Stomach (tissue), 19 donors: ENCODE data around the gene TDRD12. TPM values are rescaled to one million over a fixed set of nuclear protein-coding genes. Genes with fewer than 3 reads are reported as not detected.

Source experiments
- DNase-seq, 2 donors: peaks; one replicate each; pipeline versions ENCODE4 v3.0.0 to v3.0.0-alpha.2; 2013 to 2019
- H3K27ac ChIP-seq, 5 donors: fragments of 200-600 bp in 4 of 5; sonication (generic) in 4 of 5; one replicate each; pipeline ENCODE4 v1.5.1; 2013 to 2019; ENCODE audit warnings: mild to moderate bottlenecking in 1 of 5, moderate library complexity in 1 of 5
- H3K27me3 ChIP-seq, 3 donors: fragments of 200-600 bp; sonication (generic); one replicate each; pipeline ENCODE4 v1.5.1; 2017 to 2019; ENCODE audit warnings: mixed run types in 1 of 3
- H3K36me3 ChIP-seq, 4 donors: fragments of 200-600 bp; sonication (generic); 1 replicate in 3 of 4; 2 replicates in 1 of 4; pipeline ENCODE4 v1.5.1; 2016 to 2019
- H3K4me1 ChIP-seq, 4 donors: fragments of 200-600 bp; sonication (generic); one replicate each; pipeline ENCODE4 v1.5.1; 2016 to 2019
- H3K4me3 ChIP-seq, 4 donors: fragments of 200-600 bp; sonication (generic) in 3 of 4; one replicate each; pipeline ENCODE4 v1.5.1; 2016 to 2019; ENCODE audit warnings: mild to moderate bottlenecking in 1 of 4
- H3K9me3 ChIP-seq, 4 donors: fragments of 200-600 bp; sonication (generic); one replicate each; pipeline ENCODE4 v1.5.1; 2016 to 2019
- CTCF ChIP-seq, 7 experiments: fragments of 450-650 bp in 4 of 7; fragments of 200-600 bp in 3 of 7; sonication (generic) in 3 of 7; IDR thresholded peaks; one replicate each; pipeline ENCODE4 v1.5.1; 2016 to 2019; ENCODE audit warnings: antibody characterized with exemption in 7 of 7, control low read depth in 2 of 7, mild to moderate bottlenecking in 1 of 7
- EP300 ChIP-seq: sonication (generic); formaldehyde crosslinking; IDR thresholded peaks from one replicate; pipeline ENCODE4 v1.6.1; 2017; ENCODE audit warnings: antibody characterized with exemption
- POLR2A ChIP-seq, 4 donors: fragments of 450-650 bp; IDR thresholded peaks; one replicate each; pipeline ENCODE4 v1.6.1; 2016; ENCODE audit warnings: antibody characterized with exemption in 4 of 4, control low read depth in 2 of 4, mild to moderate bottlenecking in 1 of 4, moderate library complexity in 1 of 4
- POLR2AphosphoS5 ChIP-seq, 3 donors: sonication (generic); formaldehyde crosslinking; IDR thresholded peaks; one replicate each; pipeline ENCODE4 v1.6.1; 2016; ENCODE audit warnings: antibody characterized with exemption in 3 of 3
- WGBS, 5 donors: extraction: QIAGEN DNeasy Blood & Tissue Kit in 3 of 5; methylation state at CpG; one replicate each; pipeline versions ENCODE4 v1.1.5 to v1.1.7; 2013 to 2018; 5-methylcytosine and 5-hydroxymethylcytosine counted together
- intact Hi-C: fragments of 100-400 bp; cut with DNase I; formaldehyde crosslinking; loops from one replicate; pipeline ENCODE4 v1.15.1; 2023; ENCODE audit warnings: low total_unique reads
- long read RNA-seq, 10 donors: transcript quantifications; one replicate each; lab custom pipeline, GENCODE V29; 2026
- polyA plus RNA-seq, 3 donors: library from polyadenylated mRNA; stranded (reverse); fragments of 200-250 nt; gene quantifications; one replicate each; pipeline ENCODE4 v1.2.3, GENCODE V29; 2013
- total RNA-seq, 5 donors: library from RNA; depleted of rRNA; stranded (reverse); fragments of >200 nt; gene quantifications; one replicate each; pipeline versions ENCODE4 v1.1.0 to v1.2.3, GENCODE V29; 2014 to 2016
- donor health status: healthy with polysubstance abuse.
- donor health status: Bipolar disorder and iron deficiency.
- donor health status: healthy.

The TDRD12 gene
- under 1 TPM in 1 of 5 donors, not detected in 4; 0.73 TPM for total RNA-seq
- under 1 TPM in 1 of 3 donors, not detected in 2; 0.03 TPM for polyA plus RNA-seq
- long read RNA-seq, donor 1, result 0 reads
- long read RNA-seq, donor 2, result 0 reads
- long read RNA-seq, donor 3, result 0 reads
- long read RNA-seq, donor 4, result 0 reads
- long read RNA-seq, donor 5, result 0 reads
- long read RNA-seq, donor 6, result 0 reads
- long read RNA-seq, donor 7, result 0 reads
- long read RNA-seq, donor 8, result 0 reads
- long read RNA-seq, donor 9, result 0 reads
- long read RNA-seq, donor 10, result 0 reads

GRCh38 chr19:32719611-32720059 lies at the start of gene TDRD12:
TSS of gene TDRD12 (plus strand) at chr19:32719767. CDS start at chr19:32720073, 306 bp downstream.
- intact Hi-C loops, result no loop called here
- no peak for TF ChIP-seq CTCF (IDR thresholded peaks at IDR 0.05)
- no peak for TF ChIP-seq EP300
- TF ChIP-seq POLR2A (IDR thresholded peaks at IDR 0.05), result no peak
- no peak for TF ChIP-seq POLR2AphosphoS5 (IDR thresholded peaks at IDR 0.05)
- no peak for DNase-seq

GRCh38 chr19:32671883-32672593 lies 47.5 kb upstream of the TDRD12 start:
- intact Hi-C loops, result no loop called here
- Histone ChIP-seq H3K9me3 (no peaks in the 10 kb centered on the region), H3K27me3 (peaks cover 0 to 16% (median 13%) of the 10 kb centered on the region in 3 donors), H3K27ac (no peak overlapping the region), H3K36me3 (peaks cover 0 to 5% (median 2%) of the 10 kb centered on the region in 4 donors), H3K4me1 (peaks cover 36 to 66% (median 50%) of the 10 kb centered on the region in 4 donors), H3K4me3 (no peak overlapping the region)
- 66 to 82% (median 78%) methylated on average over 14 of the region's 14 CpGs for WGBS, 5 donors
- DNase-seq, result no peak
- no peak for TF ChIP-seq POLR2A (IDR thresholded peaks at IDR 0.05)

More at GRCh38 chr19:32719611-32720059, at the start of gene TDRD12:
- Histone ChIP-seq H3K27ac (no peak within 1 kb of the TSS), H3K4me1 (peaks cover 0 to 17% (median 4%) of the 10 kb centered on the region in 4 donors), H3K27me3 (no peaks in the 10 kb centered on the region), H3K36me3 (peaks cover 1 to 17% (median 10%) of the 10 kb centered on the region in 4 donors), H3K9me3 (no peaks in the 10 kb centered on the region), H3K4me3 (no peak within 1 kb of the TSS)
- WGBS, 5 donors, result 88 to 93% (median 90%) methylated on average over 27 to 44 of the region's 44 CpGs

- Histone ChIP-seq H3K9me3 (no peaks in the 10 kb centered on the region), H3K36me3 (no peaks in the 10 kb centered on the region), H3K4me3 (no peak overlapping the region), H3K4me1 (peaks cover 39 to 68% (median 54%) of the 10 kb centered on the region in 4 donors), H3K27me3 (peaks cover 0 to 24% (median 19%) of the 10 kb centered on the region in 3 donors), H3K27ac (no peak overlapping the region)
- intact Hi-C loops, result no loop called here
- TF ChIP-seq CTCF (IDR thresholded peaks at IDR 0.05) (no peak), POLR2A (IDR thresholded peaks at IDR 0.05) (no peak), EP300 (no peak), POLR2AphosphoS5 (IDR thresholded peaks at IDR 0.05) (no peak)
- 61 to 92% (median 83%) methylated on average over 3 of the region's 3 CpGs for WGBS, 5 donors
- DNase-seq, result no peak
Observed at GRCh38 chr19:32672841-32673240, 46.7 kb upstream of the TDRD12 start.

- 82 to 88% (median 86%) methylated on average over 9 to 10 of the region's 10 CpGs for WGBS, 5 donors
- Histone ChIP-seq H3K4me3 (peak overlapping the region; percentile 92 to 100 (median 98)), H3K36me3 (no peaks in the 10 kb centered on the region), H3K27ac (no peak overlapping the region), H3K27me3 (peaks cover 0 to 27% (median 19%) of the 10 kb centered on the region in 3 donors), H3K9me3 (no peaks in the 10 kb centered on the region), H3K4me1 (peaks cover 39 to 68% (median 54%) of the 10 kb centered on the region in 4 donors)
- DNase-seq, result no peak
- intact Hi-C loops, result no loop called here
- TF ChIP-seq POLR2A (IDR thresholded peaks at IDR 0.05) (no peak), CTCF (IDR thresholded peaks at IDR 0.05) (no peak), POLR2AphosphoS5 (IDR thresholded peaks at IDR 0.05) (no peak), EP300 (no peak)
Observed at GRCh38 chr19:32673573-32673972, 46.0 kb upstream of the TDRD12 start.
